GM12878 (cell line): ENCODE measurements around the gene CNPY1. TPM values are rescaled to one million over a fixed set of nuclear protein-coding genes. Genes with fewer than 3 reads are reported as not detected.
A peak's percentile ranks its signal among the peaks of the same experiment; 100 is the strongest.

Experiments used
- ATAC-seq: fragments of 200-7000 bp; cut with Tn5 transposase; 3 replicates; pipeline ENCODE4 v1.9.1; 2020; ENCODE audit warnings: mild to moderate bottlenecking, moderate library complexity
- BruUV-seq: library from RNA; stranded (reverse); fragments of 400-500 nt; replicated peaks from 2 replicates; lab custom pipeline; 2021; lab: Mats Ljungman, UMichigan
- CTCF ChIA-PET: fragments of 300-600 bp; sonication (Branson Sonifier 250); formaldehyde crosslinking; extraction: SDS; loops from one replicate; lab custom pipeline; 2021; ENCODE audit warnings: inconsistent platforms; lab: Yijun Ruan, JAX
- POLR2A ChIA-PET: fragments of 350-600 bp; formaldehyde crosslinking; extraction: SDS; loops from one replicate; lab custom pipeline; 2021; ENCODE audit warnings: inconsistent platforms; lab: Charles Lee
- RAD21 ChIA-PET: fragments of 300-600 bp; sonication (Branson Sonifier 250); formaldehyde crosslinking; loops from one replicate; lab custom pipeline; 2023; ENCODE audit warnings: antibody characterized with exemption; ENCODE audit not compliant: unreplicated experiment; lab: Charles Lee
- SMC1A ChIA-PET: fragments of 300-600 bp; sonication (Branson Sonifier 250); formaldehyde crosslinking; loops from one replicate; lab custom pipeline; 2023; ENCODE audit not compliant: unreplicated experiment, uncharacterized antibody; lab: Charles Lee
- DNase-seq: peaks from one replicate; pipeline ENCODE4 v3.0.0-alpha.2; 2011; ENCODE audit warnings: low read depth, low spot score
- FAIRE-seq: peaks from 3 replicates; lab custom pipeline; 2011; peaks lifted over from hg19 to GRCh38; lab: Jason Lieb, UNC
- H2AFZ ChIP-seq: 2 replicates; pipeline ENCODE4 v1.6.0; 2011; ENCODE audit warnings: low read depth, low read length, control low read depth; ENCODE audit not compliant: control insufficient read depth
- H3K27ac ChIP-seq: 2 replicates; pipeline ENCODE4 v1.5.1; 2011; ENCODE audit warnings: control low read depth; ENCODE audit not compliant: control insufficient read depth, insufficient read depth
- H3K27me3 ChIP-seq, 2 experiments: replicated peaks in 1 of 2; 2 replicates each; pipeline versions ENCODE4 v1.6.0 to v1.6.1; 2011; ENCODE audit warnings: low read length in 1 of 2; ENCODE audit not compliant: control insufficient read depth in 2 of 2, insufficient read depth in 2 of 2
- H3K36me3 ChIP-seq, 2 experiments: 2 replicates each; pipeline ENCODE4 v1.5.1; 2011; ENCODE audit warnings: low read length in 1 of 2; ENCODE audit not compliant: control insufficient read depth in 2 of 2, insufficient read depth in 2 of 2
- H3K4me1 ChIP-seq: 2 replicates; pipeline ENCODE4 v1.6.1; 2011; ENCODE audit warnings: mild to moderate bottlenecking, low read length, moderate library complexity, mixed read lengths; ENCODE audit not compliant: control insufficient read depth, insufficient read depth
- H3K4me2 ChIP-seq: 2 replicates; pipeline ENCODE4 v1.6.0; 2011; ENCODE audit warnings: control low read depth; ENCODE audit not compliant: control insufficient read depth, insufficient read depth
- H3K4me3 ChIP-seq: fragments of 200-600 bp; sonication (generic); 2 replicates; pipeline ENCODE4 v1.5.1; 2016
- H3K79me2 ChIP-seq: 2 replicates; pipeline ENCODE4 v1.6.0; 2011; ENCODE audit warnings: low read length; ENCODE audit not compliant: control insufficient read depth, insufficient read depth
- H3K9ac ChIP-seq: 2 replicates; pipeline ENCODE4 v1.8.0; 2011; ENCODE audit warnings: low read length, control low read depth, mixed read lengths; ENCODE audit not compliant: control insufficient read depth, insufficient read depth
- H3K9me3 ChIP-seq: replicated peaks from 3 replicates; pipeline ENCODE4 v1.5.1; 2011; ENCODE audit warnings: mild to moderate bottlenecking, low read length; ENCODE audit not compliant: control insufficient read depth, insufficient read depth
- H4K20me1 ChIP-seq: 2 replicates; pipeline ENCODE4 v1.6.0; 2011; ENCODE audit not compliant: control insufficient read depth, insufficient read depth
- USF1 ChIP-seq: IDR thresholded peaks from 2 replicates; pipeline ENCODE4 v1.6.1; 2011; ENCODE audit warnings: borderline replicate concordance, low read depth, mild to moderate bottlenecking, moderate library complexity, mixed read lengths, low read length; ENCODE audit not compliant: insufficient read depth; ENCODE audit errors: extremely low read length
- WGBS: methylation state at CpG from one replicate; pipeline ENCODE4 v1.1.6; 2016; ENCODE audit warnings: low lambda C conversion rate; ENCODE audit not compliant: insufficient replicate concordance, insufficient coverage; ENCODE audit errors: missing lambda C conversion rate; 5-methylcytosine and 5-hydroxymethylcytosine counted together
- in situ Hi-C: fragments of 300-500 bp; cut with MboI; formaldehyde crosslinking; loops from 9 replicates; pipeline ENCODE4 v1.14.3; 2018; ENCODE audit warnings: mixed read lengths
- intact Hi-C: fragments of 100-400 bp; cut with micrococcal nuclease; formaldehyde crosslinking; loops from one replicate; pipeline ENCODE4 v1.14.2; 2022; ENCODE audit not compliant: unreplicated experiment
- polyA plus RNA-seq, 11 experiments: library from polyadenylated mRNA; depleted of rRNA in 4 of 11; unstranded in 6 of 11; stranded (reverse) in 5 of 11; fragments of >200 nt; fragmentation: Nextera tagmentation in 4 of 11; fragmentation: Illumina TruSeq in 1 of 11; extraction: Ambion mirVana in 4 of 11; extraction: Trizol in 1 of 11; gene quantifications; 1 replicate in 1 of 11; 2 replicates in 10 of 11; pipeline versions ENCODE4 v1.2.1 to v1.2.3, GENCODE V29; 2011 to 2016; ENCODE audit warnings: inconsistent platforms in 2 of 11, missing spikeins in 2 of 11, low read depth in 1 of 11
- total RNA-seq, 4 experiments: library from RNA; depleted of rRNA in 3 of 4; stranded (reverse); fragments of >200 nt in 3 of 4; fragmentation: Illumina TruSeq in 1 of 4; extraction: Trizol in 1 of 4; gene quantifications; 2 replicates each; pipeline versions ENCODE4 v1.2.1 to v1.2.3, GENCODE V29; 2013 to 2021
- TF ChIP-seq, protein P1 (sequence below): IDR thresholded peaks from 2 replicates; pipeline ENCODE4 v1.6.1; 2012; ENCODE audit warnings: improper control_type of control experiment, low read depth, low read length; ENCODE audit not compliant: insufficient replicate concordance

CNPY1 gene
- total and polyA plus RNA-seq, 10 of the 15 experiments (the other 5 are each of a cell fraction or from before 2014, with no cell fraction given), result not detected

DNA sequence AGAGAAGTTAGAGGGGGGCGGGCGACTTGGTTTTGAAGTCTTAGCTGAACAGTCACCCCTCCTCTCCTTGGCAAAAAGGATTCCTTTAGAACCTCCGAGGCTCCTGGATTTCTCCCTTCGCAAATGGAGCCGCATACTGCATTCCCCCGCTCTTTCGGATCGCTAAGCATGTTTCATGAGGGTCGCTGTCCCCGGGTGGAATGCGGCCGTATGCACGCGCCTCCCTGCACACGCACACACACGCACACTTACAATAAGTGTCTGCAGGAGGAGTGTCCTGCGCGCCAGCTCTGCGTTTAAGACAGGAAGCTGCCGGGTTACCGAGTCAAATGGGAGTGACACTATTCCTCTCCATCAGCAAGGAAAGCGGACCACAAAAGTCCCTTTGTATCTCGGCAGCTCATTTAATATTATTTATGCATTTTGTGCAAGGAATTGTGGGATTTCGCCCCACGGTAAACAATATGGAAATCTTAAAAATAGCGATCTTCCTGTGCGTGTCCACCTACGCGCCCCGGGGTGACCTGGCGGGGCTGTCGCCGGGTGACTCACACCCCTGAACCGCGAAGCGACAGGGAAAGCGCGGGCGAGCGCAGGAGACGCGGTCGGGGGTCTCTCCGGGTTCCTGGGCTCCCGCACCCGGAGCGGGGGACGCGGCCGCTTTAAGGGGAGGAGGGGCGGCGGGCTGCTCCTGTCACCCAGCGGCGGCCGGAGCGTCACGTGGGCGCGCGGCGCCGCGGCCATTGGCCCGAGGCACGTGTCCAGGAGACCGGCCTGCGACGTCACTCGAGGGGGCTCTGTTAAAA, 89.4 kb downstream of the CNPY1 start:
- Histone ChIP-seq H2AFZ (no peak overlapping the region), H3K9ac (no peak overlapping the region), H3K27ac (no peak overlapping the region), H3K36me3 (no peaks in the 10 kb centered on the region), H3K4me2 (no peak overlapping the region), H3K4me1 (no peaks in the 10 kb centered on the region), H3K4me3 (no peak overlapping the region), H3K27me3 (peaks cover 23 to 32% of the 10 kb centered on the region in 2 experiments), H3K79me2 (no peaks in the 10 kb centered on the region), H4K20me1 (0 out of 2 replicates have a peak, but pooled peaks cover 3% of the 10 kb centered on the region), H3K9me3 (no peaks in the 10 kb centered on the region; the same call in 2 of the 3 replicates)
- ChIA-PET SMC1A (no interaction called here), RAD21 (no interaction called here), POLR2A (no interaction called here), CTCF (no interaction called here)
- FAIRE-seq (no peak), DNase-seq (no peak), ATAC-seq (no peak)
- BruUV-seq, result no TSS peak
- peak; percentile 9 for TF ChIP-seq USF1
- TF ChIP-seq, protein P1, sequence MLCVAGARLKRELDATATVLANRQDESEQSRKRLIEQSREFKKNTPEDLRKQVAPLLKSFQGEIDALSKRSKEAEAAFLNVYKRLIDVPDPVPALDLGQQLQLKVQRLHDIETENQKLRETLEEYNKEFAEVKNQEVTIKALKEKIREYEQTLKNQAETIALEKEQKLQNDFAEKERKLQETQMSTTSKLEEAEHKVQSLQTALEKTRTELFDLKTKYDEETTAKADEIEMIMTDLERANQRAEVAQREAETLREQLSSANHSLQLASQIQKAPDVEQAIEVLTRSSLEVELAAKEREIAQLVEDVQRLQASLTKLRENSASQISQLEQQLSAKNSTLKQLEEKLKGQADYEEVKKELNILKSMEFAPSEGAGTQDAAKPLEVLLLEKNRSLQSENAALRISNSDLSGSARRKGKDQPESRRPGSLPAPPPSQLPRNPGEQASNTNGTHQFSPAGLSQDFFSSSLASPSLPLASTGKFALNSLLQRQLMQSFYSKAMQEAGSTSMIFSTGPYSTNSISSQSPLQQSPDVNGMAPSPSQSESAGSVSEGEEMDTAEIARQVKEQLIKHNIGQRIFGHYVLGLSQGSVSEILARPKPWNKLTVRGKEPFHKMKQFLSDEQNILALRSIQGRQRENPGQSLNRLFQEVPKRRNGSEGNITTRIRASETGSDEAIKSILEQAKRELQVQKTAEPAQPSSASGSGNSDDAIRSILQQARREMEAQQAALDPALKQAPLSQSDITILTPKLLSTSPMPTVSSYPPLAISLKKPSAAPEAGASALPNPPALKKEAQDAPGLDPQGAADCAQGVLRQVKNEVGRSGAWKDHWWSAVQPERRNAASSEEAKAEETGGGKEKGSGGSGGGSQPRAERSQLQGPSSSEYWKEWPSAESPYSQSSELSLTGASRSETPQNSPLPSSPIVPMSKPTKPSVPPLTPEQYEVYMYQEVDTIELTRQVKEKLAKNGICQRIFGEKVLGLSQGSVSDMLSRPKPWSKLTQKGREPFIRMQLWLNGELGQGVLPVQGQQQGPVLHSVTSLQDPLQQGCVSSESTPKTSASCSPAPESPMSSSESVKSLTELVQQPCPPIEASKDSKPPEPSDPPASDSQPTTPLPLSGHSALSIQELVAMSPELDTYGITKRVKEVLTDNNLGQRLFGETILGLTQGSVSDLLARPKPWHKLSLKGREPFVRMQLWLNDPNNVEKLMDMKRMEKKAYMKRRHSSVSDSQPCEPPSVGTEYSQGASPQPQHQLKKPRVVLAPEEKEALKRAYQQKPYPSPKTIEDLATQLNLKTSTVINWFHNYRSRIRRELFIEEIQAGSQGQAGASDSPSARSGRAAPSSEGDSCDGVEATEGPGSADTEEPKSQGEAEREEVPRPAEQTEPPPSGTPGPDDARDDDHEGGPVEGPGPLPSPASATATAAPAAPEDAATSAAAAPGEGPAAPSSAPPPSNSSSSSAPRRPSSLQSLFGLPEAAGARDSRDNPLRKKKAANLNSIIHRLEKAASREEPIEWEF, result no peak
- 34% methylated on average over 48 of the region's 69 CpGs for WGBS
- intact Hi-C loops (no loop called here), in situ Hi-C loops (no loop called here)
